BE2C (cell line): Measurements from ENCODE around the gene PANX2.
"Not testable (repeated sequence)": the region's sequence is repeated elsewhere in the genome, so short reads cannot be mapped to it uniquely, and the experiment has no call there.

Experiments used
- DNase-seq: peaks from one replicate; pipeline ENCODE4 v3.0.0-alpha.2; 2020
- H3K27me3 ChIP-seq: fragments of 250-450 bp; sonication (Bioruptor Pico); 2 replicates; pipeline ENCODE4 v1.5.1; 2020; ENCODE audit warnings: mild to moderate bottlenecking
- H3K36me3 ChIP-seq: fragments of 250-450 bp; sonication (Bioruptor Pico); 2 replicates; pipeline ENCODE4 v1.5.1; 2020; ENCODE audit warnings: mild to moderate bottlenecking
- H3K4me1 ChIP-seq: fragments of 250-450 bp; sonication (Bioruptor Pico); 2 replicates; pipeline ENCODE4 v1.5.1; 2020
- H3K4me3 ChIP-seq: 2 replicates; pipeline ENCODE4 v1.5.1; 2011; ENCODE audit warnings: low read depth, low read length
- H3K9me3 ChIP-seq: fragments of 250-450 bp; sonication (Bioruptor Pico); 2 replicates; pipeline ENCODE4 v1.5.1; 2020
- CTCF ChIP-seq: IDR thresholded peaks from 2 replicates; pipeline ENCODE4 v1.5.1; 2012; ENCODE audit warnings: mild to moderate bottlenecking, low read depth, low read length

Gene PANX2

DNA sequence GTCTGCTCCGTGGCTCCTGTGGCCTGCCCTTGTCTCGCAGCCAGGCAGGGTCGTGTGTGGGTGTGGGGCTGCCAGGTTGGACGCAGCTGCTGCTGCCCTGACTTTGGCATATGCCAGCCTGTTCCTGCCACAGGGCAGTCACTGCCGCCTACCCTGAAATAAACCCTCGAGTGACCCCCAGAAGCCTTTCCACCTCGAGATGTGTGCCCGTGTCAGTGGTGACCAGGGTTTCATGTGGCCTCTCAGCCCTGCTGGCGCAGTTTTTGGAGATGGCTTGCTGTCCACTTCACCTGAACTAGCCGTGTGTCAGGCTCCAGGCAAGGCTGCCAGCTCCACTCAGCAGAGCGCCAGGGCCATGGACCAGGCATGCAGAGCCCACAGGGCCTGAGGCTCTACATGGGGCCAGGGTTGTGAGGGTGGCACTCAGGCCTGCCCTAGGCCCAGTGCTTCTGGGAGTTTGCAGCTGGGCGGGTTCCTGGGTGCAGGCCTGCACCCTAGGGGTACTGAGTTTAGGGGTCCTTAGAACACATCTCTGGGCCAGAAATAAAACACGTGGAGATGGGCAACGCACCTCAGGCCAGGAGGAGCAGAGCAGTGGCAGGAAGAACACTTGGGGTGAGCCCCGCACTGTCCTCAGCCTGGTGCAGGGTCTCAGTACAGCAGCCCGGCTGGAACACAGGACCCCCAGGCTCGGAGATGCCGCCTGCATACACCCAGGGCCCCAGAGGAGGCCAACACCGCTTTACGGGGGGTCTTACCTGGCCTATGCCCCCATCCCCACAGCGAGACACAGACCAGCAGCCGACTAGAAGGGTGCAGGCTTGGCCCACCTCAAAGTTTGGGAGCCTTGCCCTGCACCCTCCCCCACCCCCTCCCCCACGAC, 8.8 kb upstream of the PANX2 start:
- no peaks in the 10 kb centered on the region for H3K36me3 ChIP-seq
- no peaks in the 10 kb centered on the region for H3K27me3 ChIP-seq
- DNase-seq, result no peak
- H3K4me1 ChIP-seq, result no peaks in the 10 kb centered on the region
- no peaks in the 10 kb centered on the region; the same call in 1 of the 2 replicates for H3K9me3 ChIP-seq
- TF ChIP-seq CTCF, result no peak
- H3K4me3 ChIP-seq, result no peak overlapping the region

GRCh38 chr22:50162391-50162956, 8.1 kb upstream of the PANX2 start:
- TF ChIP-seq CTCF, result no peak
- no peaks in the 10 kb centered on the region for H3K27me3 ChIP-seq
- DNase-seq, result no peak
- H3K9me3 ChIP-seq, result no peaks in the 10 kb centered on the region; the same call in 1 of the 2 replicates
- no peaks in the 10 kb centered on the region for H3K36me3 ChIP-seq
- no peaks in the 10 kb centered on the region for H3K4me1 ChIP-seq
- no peak overlapping the region for H3K4me3 ChIP-seq

GRCh38 chr22:50165436-50166123, 5.0 kb upstream of the PANX2 start:
- Histone ChIP-seq H3K4me1 (no peaks in the 10 kb centered on the region), H3K4me3 (no peak overlapping the region), H3K9me3 (no peaks in the 10 kb centered on the region; the same call in 1 of the 2 replicates), H3K36me3 (no peaks in the 10 kb centered on the region), H3K27me3 (peaks cover 6% of the 10 kb centered on the region)
- TF ChIP-seq CTCF, result no peak
- DNase-seq, result no peak

DNA sequence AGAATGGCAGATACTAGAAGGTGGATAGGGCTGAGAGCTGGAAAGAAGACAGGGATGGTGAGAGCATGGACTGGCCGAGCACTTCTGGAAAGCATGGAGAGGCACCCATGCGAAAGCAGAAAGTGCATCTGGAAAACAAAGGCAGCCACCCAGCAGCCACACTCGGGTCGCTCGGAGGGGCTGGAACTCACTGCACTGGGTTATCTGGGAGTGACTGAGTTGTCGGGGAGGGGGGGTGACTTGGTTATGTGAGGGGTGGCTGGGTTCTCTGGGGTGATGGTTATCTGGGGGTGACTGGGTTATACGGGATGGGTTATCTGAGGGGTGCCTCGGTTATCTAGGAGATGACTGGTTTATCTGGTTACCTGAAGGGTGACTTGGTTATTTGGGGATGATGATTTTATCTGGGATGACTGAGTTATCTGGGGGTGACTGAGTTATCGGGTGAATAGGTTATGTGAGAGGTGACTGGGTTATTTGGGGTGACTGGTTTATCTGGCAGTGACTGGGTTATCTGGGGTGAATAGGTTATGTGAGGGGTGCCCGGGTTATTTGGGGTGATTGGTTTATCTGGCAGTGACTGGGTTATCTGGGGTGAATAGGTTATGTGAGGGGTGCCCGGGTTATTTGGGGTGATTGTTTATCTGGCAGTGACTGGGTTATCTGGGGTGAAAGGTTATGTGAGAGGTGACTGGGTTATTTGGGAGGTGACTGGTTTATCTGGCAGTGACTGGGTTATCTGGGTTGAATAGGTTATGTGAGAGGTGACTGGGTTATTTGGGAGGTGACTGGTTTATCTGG, 2.6 kb upstream of the PANX2 start:
- no peak for TF ChIP-seq CTCF
- Histone ChIP-seq H3K36me3 (no peaks in the 10 kb centered on the region), H3K4me3 (no peak overlapping the region), H3K9me3 (no peaks in the 10 kb centered on the region; the same call in 1 of the 2 replicates), H3K4me1 (no peaks in the 10 kb centered on the region), H3K27me3 (peaks cover 10% of the 10 kb centered on the region)
- peak; percentile 8 for DNase-seq

GRCh38 chr22:50168490-50169180, 1.9 kb upstream of the PANX2 start:
- not testable (repeated sequence) for H3K9me3 ChIP-seq, DNase-seq, H3K4me3 ChIP-seq, H3K27me3 ChIP-seq, H3K4me1 ChIP-seq, H3K36me3 ChIP-seq
